GM12878 (cell line): ENCODE measurements around the gene SMG6.

Experiments
- ATF3 ChIP-seq: IDR thresholded peaks from 2 replicates; pipeline ENCODE4 v1.6.1; 2011; ENCODE audit warnings: low read depth, mild to moderate bottlenecking, low read length, moderate library complexity, borderline replicate concordance; ENCODE audit errors: extremely low read depth
- CBFB ChIP-seq: IDR thresholded peaks from 2 replicates; pipeline ENCODE4 v1.6.1; 2016; ENCODE audit warnings: antibody characterized with exemption, low read depth
- CREB1 ChIP-seq: IDR thresholded peaks from 2 replicates; pipeline ENCODE4 v1.6.1; 2012; ENCODE audit warnings: low read depth, mild to moderate bottlenecking, inconsistent platforms
- NFYA ChIP-seq: IDR thresholded peaks from 2 replicates; pipeline ENCODE4 v1.6.1; 2011; ENCODE audit warnings: low read depth, mild to moderate bottlenecking, low read length, improper control_type of control experiment, borderline replicate concordance
- POLR2A ChIP-seq: IDR thresholded peaks from 2 replicates; pipeline ENCODE4 v1.6.1; 2011; ENCODE audit warnings: low read depth, mild to moderate bottlenecking, low read length
- SRF ChIP-seq, 2 experiments: IDR thresholded peaks; 2 replicates each; pipeline ENCODE4 v1.6.1; 2011; ENCODE audit warnings: low read depth in 2 of 2, low read length in 2 of 2, mild to moderate bottlenecking in 1 of 2, moderate library complexity in 1 of 2

GRCh38 chr17:2156666-2157065 lies 146.9 kb downstream of the SMG6 start:
- TF ChIP-seq CBFB (no peak), SRF (IDR thresholded peaks at IDR 0.05; ENCODE audit: low read depth in 2 of 2, low read length in 2 of 2) (no peak), NFYA (no peak), POLR2A (no peak), ATF3 (no peak), CREB1 (no peak)
